WERI-Rb-1 (cell line): ENCODE measurements around the gene CACNA1H.

Source experiments
- DNase-seq: peaks from one replicate; pipeline ENCODE4 v3.0.0-alpha.2; 2020
- H3K27ac ChIP-seq: fragments of 250-450 bp; sonication (Bioruptor Pico); 2 replicates; pipeline ENCODE4 v1.5.1; 2020; ENCODE audit warnings: mild to moderate bottlenecking, moderate library complexity
- H3K27me3 ChIP-seq: fragments of 250-450 bp; sonication (Bioruptor Pico); 2 replicates; pipeline ENCODE4 v1.5.1; 2021; ENCODE audit warnings: mild to moderate bottlenecking, low read depth, moderate library complexity; ENCODE audit not compliant: insufficient read depth, severe bottlenecking
- H3K36me3 ChIP-seq: fragments of 250-450 bp; sonication (Bioruptor Pico); 2 replicates; pipeline ENCODE4 v1.5.1; 2020; ENCODE audit warnings: mild to moderate bottlenecking, moderate library complexity
- H3K4me3 ChIP-seq: 2 replicates; pipeline ENCODE4 v1.5.1; 2011; ENCODE audit warnings: low read depth, mild to moderate bottlenecking, control low read depth, low read length
- H3K9me3 ChIP-seq: fragments of 250-450 bp; sonication (Bioruptor Pico); 2 replicates; pipeline ENCODE4 v1.5.1; 2021; ENCODE audit warnings: mild to moderate bottlenecking, moderate library complexity; ENCODE audit not compliant: severe bottlenecking
- TF ChIP-seq, protein P1 (sequence below): IDR thresholded peaks from 2 replicates; pipeline ENCODE4 v1.5.1; 2011; ENCODE audit warnings: low read depth, mild to moderate bottlenecking, control low read depth, inconsistent platforms, low read length

Gene CACNA1H

DNA sequence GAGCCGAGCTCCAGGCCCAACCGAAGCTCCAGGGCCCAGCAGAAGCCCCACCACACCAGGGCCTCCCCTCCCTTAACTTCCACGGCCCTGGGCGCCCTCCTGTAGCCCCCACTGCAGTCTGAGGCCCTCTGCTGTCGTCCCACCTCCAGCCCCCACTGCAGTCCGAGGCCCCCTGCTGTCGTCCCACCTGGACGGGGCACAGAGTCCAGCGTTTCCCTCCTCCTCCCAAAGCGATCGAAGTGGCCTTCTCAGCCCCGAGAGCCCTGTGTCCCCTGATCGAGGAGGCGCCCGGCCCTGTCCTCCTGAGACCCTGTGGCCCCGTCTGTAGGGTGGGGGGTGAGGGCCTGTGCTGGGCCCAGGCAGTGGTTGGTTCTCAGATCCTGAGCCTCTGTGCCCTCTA lies 25.8 kb upstream of the CACNA1H start:
- no peak for DNase-seq

DNA sequence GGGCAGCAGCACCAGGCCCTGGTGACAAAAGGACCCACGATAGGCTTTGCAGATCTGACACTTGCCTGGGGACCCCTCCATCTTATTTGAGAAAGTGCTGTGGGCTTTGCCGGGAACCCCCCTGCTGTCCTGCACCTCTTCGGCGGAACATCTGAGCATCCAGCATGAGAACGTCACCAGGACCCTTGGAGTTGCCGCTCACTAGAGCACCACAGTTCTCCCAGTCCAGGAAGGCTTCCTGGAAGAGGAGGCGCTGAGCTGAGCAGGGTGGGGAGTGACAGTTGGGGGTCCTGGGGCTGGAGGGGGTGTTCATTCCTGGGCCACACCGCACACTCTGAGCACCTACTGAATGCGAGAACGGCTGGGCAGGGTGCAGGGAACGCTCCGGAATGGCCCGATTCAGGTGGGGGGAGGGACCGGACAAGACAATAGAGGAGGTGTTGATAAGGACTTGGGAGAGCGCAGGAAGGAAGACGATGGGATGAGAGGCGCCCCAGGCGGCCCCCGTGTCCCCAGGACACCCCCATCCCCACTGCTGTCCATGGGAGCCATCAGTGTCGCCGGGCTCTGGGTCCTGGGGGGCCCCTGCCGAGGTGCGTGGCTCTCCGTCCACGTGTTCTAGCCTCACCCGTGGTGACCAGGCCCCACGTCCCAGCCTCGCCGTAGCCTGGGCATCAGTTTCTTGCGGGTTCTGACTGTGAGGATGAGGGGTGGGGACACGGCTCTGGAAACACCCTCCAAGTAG lies 24.8 kb upstream of the CACNA1H start:
- no peak for DNase-seq
- H3K9me3 ChIP-seq: no peaks in the 10 kb centered on the region
- H3K27ac ChIP-seq: no peak overlapping the region
- H3K36me3 ChIP-seq: no peaks in the 10 kb centered on the region
- no peak overlapping the region for H3K4me3 ChIP-seq
- TF ChIP-seq, protein P1, sequence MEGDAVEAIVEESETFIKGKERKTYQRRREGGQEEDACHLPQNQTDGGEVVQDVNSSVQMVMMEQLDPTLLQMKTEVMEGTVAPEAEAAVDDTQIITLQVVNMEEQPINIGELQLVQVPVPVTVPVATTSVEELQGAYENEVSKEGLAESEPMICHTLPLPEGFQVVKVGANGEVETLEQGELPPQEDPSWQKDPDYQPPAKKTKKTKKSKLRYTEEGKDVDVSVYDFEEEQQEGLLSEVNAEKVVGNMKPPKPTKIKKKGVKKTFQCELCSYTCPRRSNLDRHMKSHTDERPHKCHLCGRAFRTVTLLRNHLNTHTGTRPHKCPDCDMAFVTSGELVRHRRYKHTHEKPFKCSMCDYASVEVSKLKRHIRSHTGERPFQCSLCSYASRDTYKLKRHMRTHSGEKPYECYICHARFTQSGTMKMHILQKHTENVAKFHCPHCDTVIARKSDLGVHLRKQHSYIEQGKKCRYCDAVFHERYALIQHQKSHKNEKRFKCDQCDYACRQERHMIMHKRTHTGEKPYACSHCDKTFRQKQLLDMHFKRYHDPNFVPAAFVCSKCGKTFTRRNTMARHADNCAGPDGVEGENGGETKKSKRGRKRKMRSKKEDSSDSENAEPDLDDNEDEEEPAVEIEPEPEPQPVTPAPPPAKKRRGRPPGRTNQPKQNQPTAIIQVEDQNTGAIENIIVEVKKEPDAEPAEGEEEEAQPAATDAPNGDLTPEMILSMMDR: no peak
- no peaks in the 10 kb centered on the region for H3K27me3 ChIP-seq

More for the DNA sequence above, 25.8 kb upstream of the CACNA1H start:
- Histone ChIP-seq H3K36me3 (no peaks in the 10 kb centered on the region), H3K4me3 (no peak overlapping the region), H3K27ac (peak overlapping the region; percentile 73), H3K27me3 (no peaks in the 10 kb centered on the region), H3K9me3 (no peaks in the 10 kb centered on the region)
- TF ChIP-seq, protein P1: no peak

DNA sequence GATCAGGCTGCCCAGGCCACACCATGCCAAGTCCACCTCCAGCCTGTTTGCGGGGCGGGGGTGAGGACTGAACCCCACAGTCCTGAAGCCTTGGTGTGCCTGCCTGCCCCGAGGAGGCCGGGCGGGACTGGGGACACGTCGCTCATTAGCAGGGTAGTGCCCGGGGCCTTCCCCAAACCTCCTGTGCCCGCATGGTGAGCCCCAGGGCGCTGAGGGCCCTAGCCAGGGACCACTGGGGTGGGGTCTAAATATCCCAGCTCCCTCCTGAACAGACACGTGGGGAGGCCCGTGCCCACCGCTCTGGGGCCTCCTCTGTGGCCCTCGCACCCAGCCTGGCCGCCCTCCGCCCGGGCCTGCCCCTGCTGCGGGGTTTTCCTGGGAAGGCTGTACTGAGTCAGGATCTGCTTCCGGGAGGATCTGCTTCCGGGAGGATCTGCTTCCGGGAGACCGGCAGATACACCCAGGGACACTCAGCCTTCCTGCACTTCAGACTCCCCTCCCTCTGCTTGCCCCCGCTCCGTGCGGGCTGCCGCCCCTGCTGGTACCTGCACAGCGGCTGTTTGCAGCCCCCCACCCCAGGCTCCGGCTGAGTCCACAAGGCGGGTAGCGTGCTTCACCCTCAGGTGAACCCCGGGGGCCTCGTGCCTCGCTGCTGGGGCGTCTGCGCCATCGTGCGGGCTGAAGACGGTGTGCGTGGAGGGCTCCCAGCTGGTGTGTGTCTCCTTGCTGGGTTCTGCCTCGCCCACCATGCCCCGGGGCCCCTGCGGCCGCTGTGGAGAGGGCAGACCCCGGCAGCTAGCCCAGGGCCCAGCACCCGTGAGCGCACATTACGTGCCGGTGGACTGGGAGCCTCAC lies 23.6 kb upstream of the CACNA1H start:
- TF ChIP-seq, protein P1: no peak
- no peaks in the 10 kb centered on the region for H3K27me3 ChIP-seq
- H3K27ac ChIP-seq: no peak overlapping the region
- no peak for DNase-seq
- H3K9me3 ChIP-seq: no peaks in the 10 kb centered on the region
- no peak overlapping the region for H3K4me3 ChIP-seq
- H3K36me3 ChIP-seq: no peaks in the 10 kb centered on the region

DNA sequence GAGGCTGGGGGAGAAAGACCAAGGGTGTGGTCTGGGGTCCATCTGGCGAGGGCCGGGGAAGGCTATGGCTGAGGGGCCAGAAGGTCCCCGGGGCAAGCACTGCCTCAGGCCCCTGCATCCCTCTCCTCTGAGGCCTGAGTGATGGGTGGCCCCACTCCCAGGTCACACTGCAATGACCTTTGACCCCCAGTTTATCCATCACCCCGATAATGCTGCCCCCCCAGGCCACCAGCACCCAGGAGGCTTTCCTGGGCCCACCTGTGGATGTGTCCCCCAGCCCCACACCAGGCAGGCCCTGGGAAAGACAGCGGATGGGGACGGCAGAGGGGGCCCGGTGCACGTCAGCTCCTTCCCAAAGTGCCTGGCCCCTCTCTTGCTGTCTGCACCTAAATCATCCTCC lies 22.5 kb upstream of the CACNA1H start:
- no peak overlapping the region for H3K27ac ChIP-seq
- H3K36me3 ChIP-seq: no peaks in the 10 kb centered on the region
- no peak overlapping the region for H3K4me3 ChIP-seq
- H3K27me3 ChIP-seq: no peaks in the 10 kb centered on the region
- no peak for DNase-seq
- H3K9me3 ChIP-seq: no peaks in the 10 kb centered on the region
- TF ChIP-seq, protein P1: no peak

DNA sequence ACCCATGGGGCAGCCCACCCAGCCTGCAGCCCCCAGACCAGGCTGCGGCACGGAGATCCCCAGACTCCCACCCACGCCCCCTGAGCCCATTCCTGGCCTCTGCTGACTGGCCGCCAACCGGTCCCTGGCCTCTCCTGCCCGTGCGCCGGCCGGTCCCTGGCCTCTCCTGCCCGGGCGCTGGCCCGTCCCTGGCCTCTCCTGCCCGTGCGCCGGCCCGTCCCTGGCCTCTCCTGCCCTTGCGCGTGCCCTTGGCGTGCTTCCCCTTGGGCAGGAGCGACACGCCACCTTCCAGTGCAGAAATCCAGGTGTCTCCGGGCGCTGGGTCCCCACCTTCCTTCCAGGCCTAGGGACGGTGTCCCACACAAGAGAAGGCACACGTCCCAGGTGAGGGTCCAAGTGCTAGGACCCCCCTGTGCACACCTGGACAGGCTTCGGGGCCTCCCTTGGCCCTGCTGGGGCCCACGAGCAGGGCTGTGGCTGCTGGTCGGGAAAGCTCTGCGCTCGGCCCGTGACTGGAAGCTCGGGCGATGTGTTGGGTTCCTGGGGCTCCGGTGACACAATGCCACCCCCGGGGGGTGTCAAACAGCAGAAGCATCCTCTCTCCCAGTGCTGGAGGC lies 21.4 kb upstream of the CACNA1H start:
- Histone ChIP-seq H3K36me3 (no peaks in the 10 kb centered on the region), H3K27ac (no peak overlapping the region), H3K4me3 (no peak overlapping the region), H3K27me3 (no peaks in the 10 kb centered on the region), H3K9me3 (no peaks in the 10 kb centered on the region)
- DNase-seq: no peak
- TF ChIP-seq, protein P1: no peak
